H1 (cell line): ENCODE measurements around the gene MAPK8IP2. TPM values are rescaled to one million over a fixed set of nuclear protein-coding genes. Genes with fewer than 3 reads are reported as not detected.

ENCODE experiments used
- CTCF ChIA-PET: fragments of 300-600 bp; sonication (Branson Sonifier 250); formaldehyde crosslinking; loops from one replicate; lab custom pipeline; 2021; ENCODE audit not compliant: partially characterized antibody; lab: Charles Lee
- POLR2A ChIA-PET: fragments of 300-600 bp; sonication (Branson Sonifier 250); formaldehyde crosslinking; loops from one replicate; lab custom pipeline; 2021; ENCODE audit warnings: inconsistent platforms; ENCODE audit not compliant: partially characterized antibody; lab: Charles Lee
- DNase-seq, 2 experiments: peaks; one replicate each; pipeline versions ENCODE4 v3.0.0 to v3.0.0-alpha.2; 2010 to 2022; ENCODE audit warnings: low spot score in 2 of 2, low read depth in 1 of 2, mixed read lengths in 1 of 2
- FAIRE-seq: peaks from 2 replicates; lab custom pipeline; 2011; peaks lifted over from hg19 to GRCh38; lab: Jason Lieb, UNC
- H2AFZ ChIP-seq: 2 replicates; pipeline ENCODE4 v1.8.1; 2012; ENCODE audit warnings: low read length, inconsistent platforms
- H2AK5ac ChIP-seq: 2 replicates; pipeline ENCODE4 v1.6.1; 2013; ENCODE audit warnings: low read depth, low read length
- H2BK120ac ChIP-seq: replicated peaks from 2 replicates; pipeline ENCODE3; 2013; ENCODE audit warnings: low read depth, low read length, inconsistent platforms
- H2BK12ac ChIP-seq: 2 replicates; pipeline ENCODE4 v1.6.1; 2013; ENCODE audit warnings: low read depth, low read length
- H2BK15ac ChIP-seq: 2 replicates; pipeline ENCODE4 v1.6.1; 2013; ENCODE audit warnings: low read length
- H2BK20ac ChIP-seq: 2 replicates; pipeline ENCODE4 v1.6.1; 2013; ENCODE audit warnings: low read length
- H2BK5ac ChIP-seq: 2 replicates; pipeline ENCODE4 v1.6.1; 2013; ENCODE audit warnings: low read depth, low read length
- H3K14ac ChIP-seq: 2 replicates; pipeline ENCODE4 v1.6.1; 2013; ENCODE audit warnings: inconsistent platforms; ENCODE audit not compliant: insufficient read length
- H3K18ac ChIP-seq: 2 replicates; pipeline ENCODE4 v1.6.1; 2013; ENCODE audit warnings: low read length; ENCODE audit errors: extremely low read depth
- H3K23ac ChIP-seq: 2 replicates; pipeline ENCODE4 v1.6.1; 2013; ENCODE audit warnings: inconsistent platforms; ENCODE audit not compliant: insufficient read length
- H3K23me2 ChIP-seq: 2 replicates; pipeline ENCODE4 v1.6.1; 2013; ENCODE audit warnings: low read depth, low read length
- H3K27ac ChIP-seq: 2 replicates; pipeline ENCODE4 v1.6.1; 2011; ENCODE audit warnings: low read depth, low read length, inconsistent platforms
- H3K27me3 ChIP-seq, 4 experiments: replicated peaks in 1 of 4; 1 replicate in 1 of 4; 2 replicates in 3 of 4; pipeline versions ENCODE4 v1.6.1 to v1.8.1; 2011 to 2013; ENCODE audit warnings: low read length in 3 of 4, mild to moderate bottlenecking in 3 of 4, inconsistent platforms in 2 of 4, mixed read lengths in 2 of 4, moderate library complexity in 1 of 4; ENCODE audit not compliant: control insufficient read depth in 3 of 4, insufficient read depth in 3 of 4; ENCODE audit errors: extremely low read depth in 1 of 4
- H3K36me3 ChIP-seq, 4 experiments: 2 replicates each; pipeline versions ENCODE4 v1.6.1 to v1.8.1; 2011 to 2013; ENCODE audit warnings: mild to moderate bottlenecking in 4 of 4, low read length in 3 of 4, moderate library complexity in 2 of 4, control low read depth in 1 of 4, inconsistent platforms in 1 of 4; ENCODE audit not compliant: insufficient read depth in 4 of 4, control insufficient read depth in 2 of 4
- H3K4ac ChIP-seq: replicated peaks from 2 replicates; pipeline ENCODE3; 2013; ENCODE audit warnings: low read length, low read depth, mixed read lengths, inconsistent platforms; ENCODE audit not compliant: insufficient read length
- H3K4me1 ChIP-seq, 4 experiments: replicated peaks in 1 of 4; 1 replicate in 1 of 4; 2 replicates in 3 of 4; pipeline versions ENCODE4 v1.6.1 to v1.8.1; 2011 to 2013; ENCODE audit warnings: low read length in 3 of 4, inconsistent platforms in 2 of 4, mixed read lengths in 1 of 4; ENCODE audit not compliant: insufficient read depth in 4 of 4, control insufficient read depth in 3 of 4
- H3K4me2 ChIP-seq, 2 experiments: 2 replicates each; pipeline versions ENCODE4 v1.6.1 to v1.8.1; 2011 to 2013; ENCODE audit warnings: low read depth in 2 of 2, low read length in 2 of 2, control low read depth in 1 of 2, inconsistent platforms in 1 of 2, mild to moderate bottlenecking in 1 of 2; ENCODE audit not compliant: insufficient read depth in 1 of 2
- H3K4me3 ChIP-seq, 4 experiments: fragments of 200-600, 300-600 bp in 1 of 4; sonication (generic), shearing (Covaris generic), sonication (Bioruptor Twin) in 1 of 4; 2 replicates each; pipeline versions ENCODE4 v1.5.1 to v1.8.1; 2011 to 2016; ENCODE audit warnings: low read length in 4 of 4, low read depth in 3 of 4, control low read depth in 2 of 4, inconsistent platforms in 2 of 4, mild to moderate bottlenecking in 2 of 4, mixed read lengths in 1 of 4, moderate library complexity in 1 of 4; ENCODE audit not compliant: insufficient read depth in 2 of 4; ENCODE audit errors: extremely low read depth in 1 of 4
- H3K56ac ChIP-seq: replicated peaks from 2 replicates; pipeline ENCODE3; 2013; ENCODE audit warnings: low read depth, mild to moderate bottlenecking, mixed read lengths, low read length, inconsistent platforms; ENCODE audit not compliant: insufficient read length
- H3K79me1 ChIP-seq: 2 replicates; pipeline ENCODE4 v1.6.1; 2013; ENCODE audit warnings: low read depth, low read length, control low read depth
- H3K79me2 ChIP-seq, 2 experiments: 2 replicates each; pipeline versions ENCODE4 v1.6.1 to v1.8.1; 2012 to 2013; ENCODE audit warnings: low read length in 2 of 2, mild to moderate bottlenecking in 2 of 2, inconsistent platforms in 1 of 2; ENCODE audit not compliant: insufficient read depth in 2 of 2, control insufficient read depth in 1 of 2
- H3K9ac ChIP-seq, 4 experiments: replicated peaks in 1 of 4; 1 replicate in 1 of 4; 2 replicates in 3 of 4; pipeline versions ENCODE4 v1.6.1 to v1.8.1; 2011 to 2013; ENCODE audit warnings: low read depth in 3 of 4, low read length in 3 of 4, control low read depth in 2 of 4, mild to moderate bottlenecking in 2 of 4, moderate library complexity in 2 of 4, inconsistent platforms in 1 of 4; ENCODE audit errors: extremely low read depth in 1 of 4
- H3K9me3 ChIP-seq, 2 experiments: 2 replicates each; pipeline versions ENCODE4 v1.6.1 to v1.8.1; 2012 to 2013; ENCODE audit warnings: mild to moderate bottlenecking in 2 of 2, moderate library complexity in 2 of 2, control low read depth in 1 of 2, inconsistent platforms in 1 of 2, low read depth in 1 of 2, low read length in 1 of 2, mixed read lengths in 1 of 2; ENCODE audit not compliant: insufficient read depth in 2 of 2
- H4K20me1 ChIP-seq, 2 experiments: replicated peaks in 1 of 2; 2 replicates each; pipeline versions ENCODE3 to v1.8.1; 2011 to 2013; ENCODE audit warnings: inconsistent platforms in 2 of 2, low read length in 2 of 2, mild to moderate bottlenecking in 1 of 2; ENCODE audit not compliant: insufficient read depth in 2 of 2, control insufficient read depth in 1 of 2
- H4K5ac ChIP-seq: 2 replicates; pipeline ENCODE4 v1.6.1; 2013; ENCODE audit warnings: low read length, low read depth, mixed read lengths, inconsistent platforms; ENCODE audit not compliant: insufficient read length
- H4K8ac ChIP-seq: 2 replicates; pipeline ENCODE4 v1.8.0; 2013; ENCODE audit warnings: mild to moderate bottlenecking, moderate library complexity, low read length, inconsistent platforms; ENCODE audit not compliant: insufficient read depth; ENCODE audit errors: extremely low read depth
- H4K91ac ChIP-seq: replicated peaks from 2 replicates; pipeline ENCODE3; 2013; ENCODE audit warnings: low read length, mixed read lengths, inconsistent platforms; ENCODE audit not compliant: insufficient read length
- CHD1 ChIP-seq: IDR thresholded peaks from 2 replicates; pipeline ENCODE4 v1.6.1; 2012; ENCODE audit warnings: low read depth, low read length, improper control_type of control experiment
- CHD2 ChIP-seq: IDR thresholded peaks from 2 replicates; pipeline ENCODE4 v1.6.1; 2012; ENCODE audit warnings: low read length, improper control_type of control experiment
- GTF2F1 ChIP-seq: IDR thresholded peaks from 2 replicates; pipeline ENCODE4 v1.6.1; 2012; ENCODE audit warnings: low read depth, low read length, improper control_type of control experiment, borderline replicate concordance
- KDM1A ChIP-seq: fragments of 200-600, 300-600 bp; sonication (generic); IDR thresholded peaks from 2 replicates; pipeline ENCODE4 v1.7.1; 2016; ENCODE audit warnings: mild to moderate bottlenecking, low read length, borderline replicate concordance
- POLR2AphosphoS5 ChIP-seq: IDR thresholded peaks from 2 replicates; pipeline ENCODE4 v1.6.1; 2011; ENCODE audit warnings: low read depth, low read length
- POU5F1 ChIP-seq: IDR thresholded peaks from 2 replicates; pipeline ENCODE4 v1.6.1; 2011; ENCODE audit warnings: low read depth, mild to moderate bottlenecking, low read length, moderate library complexity
- RNF2 ChIP-seq: fragments of 200-900, 300-1000 bp; sonication (generic); IDR thresholded peaks from 2 replicates; pipeline ENCODE4 v1.7.1; 2016; ENCODE audit warnings: borderline replicate concordance, low read depth, mild to moderate bottlenecking, antibody characterized with exemption, low read length; ENCODE audit not compliant: poor library complexity, severe bottlenecking; ENCODE audit errors: missing control alignments
- RXRA ChIP-seq: IDR thresholded peaks from 2 replicates; pipeline ENCODE4 v1.6.1; 2011; ENCODE audit warnings: low read depth, mild to moderate bottlenecking, low read length, moderate library complexity; ENCODE audit not compliant: insufficient read depth
- SIX5 ChIP-seq: IDR thresholded peaks from 2 replicates; pipeline ENCODE4 v1.6.1; 2011; ENCODE audit warnings: mild to moderate bottlenecking, low read depth, low read length
- SP4 ChIP-seq: IDR thresholded peaks from 2 replicates; pipeline ENCODE4 v1.6.1; 2012; ENCODE audit warnings: low read length, inconsistent platforms
- TEAD4 ChIP-seq: IDR thresholded peaks from 2 replicates; pipeline ENCODE4 v1.6.1; 2012; ENCODE audit warnings: low read depth, low read length, inconsistent platforms, mixed read lengths
- YY1 ChIP-seq: IDR thresholded peaks from 2 replicates; pipeline ENCODE4 v1.6.1; 2011; ENCODE audit warnings: low read depth, mild to moderate bottlenecking, low read length
- WGBS, 2 experiments: shearing (Covaris generic) in 1 of 2; methylation state at CpG; one replicate each; pipeline versions ENCODE4 v1.1.6 to v1.1.7; 2013 to 2015; ENCODE audit warnings: low lambda C conversion rate in 2 of 2, mixed read lengths in 2 of 2, inconsistent platforms in 1 of 2, low coverage in 1 of 2, missing lambda C conversion rate in 1 of 2; ENCODE audit not compliant: insufficient replicate concordance in 2 of 2, insufficient coverage in 1 of 2, insufficient read length in 1 of 2; ENCODE audit errors: extremely low coverage in 1 of 2, missing lambda C conversion rate in 1 of 2; 5-methylcytosine and 5-hydroxymethylcytosine counted together
- polyA plus RNA-seq, 7 experiments: library from polyadenylated mRNA; depleted of rRNA in 3 of 7; stranded (reverse) in 5 of 7; unstranded in 2 of 7; fragments of >200 nt in 5 of 7; fragments of 200-250 nt in 2 of 7; gene quantifications; 1 replicate in 5 of 7; 2 replicates in 1 of 7; 4 replicates in 1 of 7; pipeline versions ENCODE4 v1.2.1 to v1.2.3, GENCODE V29; 2011 to 2013; ENCODE audit warnings: missing spikeins in 2 of 7, mixed read lengths in 2 of 7
- total RNA-seq: library from RNA; stranded (reverse); fragmentation: NEBNext Ultra II Directional; extraction: Animal tissue kit (Norgen Biotek cat#: 25700); gene quantifications from 2 replicates; pipeline ENCODE4 v1.2.1, GENCODE V29; 2021
- TF ChIP-seq, protein P1 (sequence below): IDR thresholded peaks from 2 replicates; pipeline ENCODE4 v1.6.1; 2011; ENCODE audit warnings: low read length, improper control_type of control experiment

MAPK8IP2 gene
- total and polyA plus RNA-seq, 2 of the 8 experiments (the other 6 are each of a cell fraction or from before 2014, with no cell fraction given): 1.5 to 5.5 TPM

DNA sequence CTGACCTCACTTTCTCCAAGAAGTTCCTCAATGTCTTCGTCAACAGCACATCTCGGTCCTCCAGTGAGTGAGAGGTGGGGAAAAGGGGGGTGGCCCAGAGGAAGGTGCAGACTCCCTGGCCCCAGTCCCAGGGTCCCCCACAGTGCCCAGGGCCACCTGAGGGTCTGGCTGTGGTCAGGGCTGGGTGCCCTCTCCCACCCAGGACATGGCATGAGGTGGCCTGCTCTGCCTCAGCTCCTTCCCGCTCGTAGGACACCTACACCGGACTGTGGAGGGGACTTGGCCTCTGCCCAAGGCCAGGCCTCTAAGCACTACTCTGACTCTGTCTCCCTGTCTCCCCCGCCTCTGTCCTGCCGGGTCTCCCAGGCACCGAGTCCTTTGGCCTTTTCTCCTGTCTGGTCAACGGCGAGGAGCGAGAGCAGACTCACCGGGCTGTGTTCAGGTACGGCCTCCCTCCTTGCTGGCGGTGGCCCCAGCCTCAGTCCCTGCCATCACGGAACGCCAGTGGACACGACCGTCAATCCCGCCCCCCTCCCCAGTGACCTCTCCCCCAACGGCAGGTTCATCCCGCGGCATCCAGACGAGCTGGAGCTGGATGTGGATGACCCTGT, 4.5 kb downstream of the MAPK8IP2 start:
- Histone ChIP-seq H2AFZ (no peak overlapping the region), H2BK5ac (no peak overlapping the region), H3K56ac (no peak overlapping the region), H3K4me3 (no peak overlapping the region), H2BK120ac (no peak overlapping the region), H3K79me2 (no peaks in the 10 kb centered on the region), H3K23ac (no peak overlapping the region), H3K27ac (no peak overlapping the region), H3K23me2 (peaks cover 2% of the 10 kb centered on the region; the same call in 1 of the 2 replicates), H3K9ac (no peak overlapping the region), H3K14ac (no peak overlapping the region), H2BK15ac (no peak overlapping the region), H3K4me1 (peaks cover 0 to 16% (median 2%) of the 10 kb centered on the region in 4 experiments; a peak in 4 of 7 replicates), H3K79me1 (no peaks in the 10 kb centered on the region), H4K20me1 (peaks cover 8 to 12% of the 10 kb centered on the region in 2 experiments), H3K36me3 (peaks cover 0 to 3% (median 0%) of the 10 kb centered on the region in 4 experiments; a peak in 1 of 8 replicates), H3K4ac (no peak overlapping the region), H3K27me3 (peaks cover 49 to 64% (median 56%) of the 10 kb centered on the region in 4 experiments; a peak in 6 of 7 replicates), H2AK5ac (no peak overlapping the region), H2BK20ac (no peak overlapping the region), H2BK12ac (no peak overlapping the region), H3K4me2 (no peak overlapping the region), H4K5ac (no peak overlapping the region), H3K18ac (no peak overlapping the region), H4K91ac (no peak overlapping the region), H3K9me3 (no peaks in the 10 kb centered on the region), H4K8ac (no peak overlapping the region)
- POLR2A ChIA-PET: no interaction called here
- no peak for DNase-seq
- CTCF ChIA-PET: interaction anchor here (0.8 to 2.8 kb wide), 8 partner anchors 16 to 133 kb away, joined by 3 to 16 read pairs (median 4); no protein-coding TSS in a partner anchor
- 85% methylated on average over 18 of the region's 23 CpGs; no CpG with 5 or more reads in 1 of the 2 experiments for WGBS, 2 experiments
- FAIRE-seq: no peak
- no peak for TF ChIP-seq TEAD4
- TF ChIP-seq RXRA: no peak
- no peak for TF ChIP-seq POU5F1
- no peak for TF ChIP-seq KDM1A
- TF ChIP-seq SP4: no peak
- no peak for TF ChIP-seq SIX5
- no peak for TF ChIP-seq YY1
- TF ChIP-seq CHD2: no peak
- TF ChIP-seq, protein P1, sequence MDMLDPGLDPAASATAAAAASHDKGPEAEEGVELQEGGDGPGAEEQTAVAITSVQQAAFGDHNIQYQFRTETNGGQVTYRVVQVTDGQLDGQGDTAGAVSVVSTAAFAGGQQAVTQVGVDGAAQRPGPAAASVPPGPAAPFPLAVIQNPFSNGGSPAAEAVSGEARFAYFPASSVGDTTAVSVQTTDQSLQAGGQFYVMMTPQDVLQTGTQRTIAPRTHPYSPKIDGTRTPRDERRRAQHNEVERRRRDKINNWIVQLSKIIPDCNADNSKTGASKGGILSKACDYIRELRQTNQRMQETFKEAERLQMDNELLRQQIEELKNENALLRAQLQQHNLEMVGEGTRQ: no peak
- no peak for TF ChIP-seq POLR2AphosphoS5
- TF ChIP-seq GTF2F1: no peak
- no peak for TF ChIP-seq RNF2
- TF ChIP-seq CHD1: no peak
